Measurements from ENCODE around the gene GRIK5. TPM values are rescaled to one million over a fixed set of nuclear protein-coding genes. Genes with fewer than 3 reads are reported as not detected.

GRIK5 gene
- total and polyA plus RNA-seq, 2 experiments from 2014 or later = 0.50 to 0.60 TPM

GRCh38 chr19:42099336-42099925, 29.4 kb upstream of the GRIK5 start:
- 60% methylated on average over 5 of the region's 6 CpGs for WGBS (ENCODE audit: low lambda C conversion rate, missing lambda C conversion rate)

GRCh38 chr19:42098781-42099180, 28.8 kb upstream of the GRIK5 start:
- DNase-seq (ENCODE audit: low spot score) = no peak
- TF ChIP-seq EZH2phosphoT487 (IDR thresholded peaks at IDR 0.05; ENCODE audit: low read depth, severe bottlenecking, unreplicated experiment) (no peak), CTCF (IDR thresholded peaks at IDR 0.05; ENCODE audit: poor library complexity) (no peak), EZH2 (IDR thresholded peaks at IDR 0.05; ENCODE audit: borderline replicate concordance) (no peak)
- Histone ChIP-seq H3K9me2 (replicated peaks; ENCODE audit: insufficient read depth) (no peaks in the 10 kb centered on the region), H3K4me2 (no peak overlapping the region), H3K9me3 (ENCODE audit: low read depth) (no peaks in the 10 kb centered on the region), H3K36me3 (replicated peaks; ENCODE audit: insufficient read depth, low read depth) (no peaks in the 10 kb centered on the region), H3K27ac (no peak overlapping the region), H3K79me2 (no peaks in the 10 kb centered on the region), H3K27me3 (peaks cover 7% of the 10 kb centered on the region), H4K20me1 (ENCODE audit: insufficient read depth, poor library complexity, severe bottlenecking) (no peaks in the 10 kb centered on the region), H3K4me1 (ENCODE audit: insufficient read depth) (no peaks in the 10 kb centered on the region), H2AFZ (no peak overlapping the region), H3K4me3 (no peak overlapping the region)
- 82% methylated on average over 6 of the region's 6 CpGs for WGBS (ENCODE audit: low lambda C conversion rate, missing lambda C conversion rate)

More at GRCh38 chr19:42099336-42099925, 29.4 kb upstream of the GRIK5 start:
- H2AFZ ChIP-seq = no peak overlapping the region
- no peak overlapping the region for H3K4me2 ChIP-seq
- DNase-seq (ENCODE audit: low spot score) = no peak
- no peak overlapping the region for H3K4me3 ChIP-seq
- no peaks in the 10 kb centered on the region for H4K20me1 ChIP-seq (ENCODE audit: insufficient read depth, poor library complexity, severe bottlenecking)
- H3K9me2 ChIP-seq (replicated peaks; ENCODE audit: insufficient read depth) = no peaks in the 10 kb centered on the region
- H3K36me3 ChIP-seq (replicated peaks; ENCODE audit: insufficient read depth, low read depth) = no peaks in the 10 kb centered on the region
- no peaks in the 10 kb centered on the region for H3K9me3 ChIP-seq (ENCODE audit: low read depth)
- TF ChIP-seq EZH2phosphoT487 (IDR thresholded peaks at IDR 0.05; ENCODE audit: low read depth, severe bottlenecking, unreplicated experiment) = no peak
- TF ChIP-seq EZH2 (IDR thresholded peaks at IDR 0.05; ENCODE audit: borderline replicate concordance) = no peak
- no peak for TF ChIP-seq CTCF (IDR thresholded peaks at IDR 0.05; ENCODE audit: poor library complexity)
- no peaks in the 10 kb centered on the region for H3K79me2 ChIP-seq
- no peaks in the 10 kb centered on the region for H3K4me1 ChIP-seq (ENCODE audit: insufficient read depth)
- peaks cover 7% of the 10 kb centered on the region for H3K27me3 ChIP-seq
- no peak overlapping the region for H3K27ac ChIP-seq

- Histone ChIP-seq H3K4me1 (ENCODE audit: insufficient read depth) (no peaks in the 10 kb centered on the region), H3K4me3 (no peak overlapping the region), H3K27ac (no peak overlapping the region), H3K79me2 (no peaks in the 10 kb centered on the region), H3K4me2 (no peak overlapping the region), H3K36me3 (replicated peaks; ENCODE audit: insufficient read depth, low read depth) (no peaks in the 10 kb centered on the region), H3K27me3 (peaks cover 7% of the 10 kb centered on the region), H2AFZ (no peak overlapping the region), H3K9me3 (ENCODE audit: low read depth) (no peaks in the 10 kb centered on the region), H3K9me2 (replicated peaks; ENCODE audit: insufficient read depth) (no peaks in the 10 kb centered on the region), H4K20me1 (ENCODE audit: insufficient read depth, poor library complexity, severe bottlenecking) (no peaks in the 10 kb centered on the region)
- WGBS (ENCODE audit: low lambda C conversion rate, missing lambda C conversion rate) = 81% methylated on average over 5 of the region's 5 CpGs
- TF ChIP-seq EZH2 (IDR thresholded peaks at IDR 0.05; ENCODE audit: borderline replicate concordance) = no peak
- TF ChIP-seq CTCF (IDR thresholded peaks at IDR 0.05; ENCODE audit: poor library complexity) = no peak
- TF ChIP-seq EZH2phosphoT487 (IDR thresholded peaks at IDR 0.05; ENCODE audit: low read depth, severe bottlenecking, unreplicated experiment) = no peak
- no peak for DNase-seq (ENCODE audit: low spot score)
Measured at GRCh38 chr19:42097461-42097860, 27.5 kb upstream of the GRIK5 start.
